HK-2 (cell line): Measurements from ENCODE around the gene GOSR1.
A peak's percentile ranks its signal among the peaks of the same experiment; 100 is the strongest.
"Not testable (repeated sequence)": the region's sequence is repeated elsewhere in the genome, so short reads cannot be mapped to it uniquely, and the experiment has no call there.

Experiments
- DNase-seq: peaks from one replicate; pipeline ENCODE4 v3.0.0-alpha.2; 2018; ENCODE audit not compliant: unreplicated experiment

GOSR1 gene

DNA sequence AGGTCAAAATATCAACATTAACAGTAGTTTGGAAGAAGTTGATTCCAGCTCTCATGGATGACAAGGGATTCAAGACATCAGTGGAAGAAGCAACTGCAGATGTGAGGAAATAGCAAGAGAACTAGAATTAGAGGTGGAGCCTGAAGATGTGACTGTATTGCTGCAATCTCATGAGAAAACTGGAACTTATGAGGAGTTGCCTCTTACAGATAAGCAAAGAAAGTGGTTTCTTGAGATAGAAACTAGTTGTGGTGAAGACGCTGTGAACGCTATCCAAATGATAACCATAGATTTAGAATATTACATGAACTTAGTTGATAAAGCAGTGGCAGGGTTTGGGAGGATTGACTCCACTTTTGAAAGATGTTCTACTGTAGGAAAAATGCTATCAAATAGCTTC lies 67.8 kb downstream of the GOSR1 start:
- DNase-seq: no peak

DNA sequence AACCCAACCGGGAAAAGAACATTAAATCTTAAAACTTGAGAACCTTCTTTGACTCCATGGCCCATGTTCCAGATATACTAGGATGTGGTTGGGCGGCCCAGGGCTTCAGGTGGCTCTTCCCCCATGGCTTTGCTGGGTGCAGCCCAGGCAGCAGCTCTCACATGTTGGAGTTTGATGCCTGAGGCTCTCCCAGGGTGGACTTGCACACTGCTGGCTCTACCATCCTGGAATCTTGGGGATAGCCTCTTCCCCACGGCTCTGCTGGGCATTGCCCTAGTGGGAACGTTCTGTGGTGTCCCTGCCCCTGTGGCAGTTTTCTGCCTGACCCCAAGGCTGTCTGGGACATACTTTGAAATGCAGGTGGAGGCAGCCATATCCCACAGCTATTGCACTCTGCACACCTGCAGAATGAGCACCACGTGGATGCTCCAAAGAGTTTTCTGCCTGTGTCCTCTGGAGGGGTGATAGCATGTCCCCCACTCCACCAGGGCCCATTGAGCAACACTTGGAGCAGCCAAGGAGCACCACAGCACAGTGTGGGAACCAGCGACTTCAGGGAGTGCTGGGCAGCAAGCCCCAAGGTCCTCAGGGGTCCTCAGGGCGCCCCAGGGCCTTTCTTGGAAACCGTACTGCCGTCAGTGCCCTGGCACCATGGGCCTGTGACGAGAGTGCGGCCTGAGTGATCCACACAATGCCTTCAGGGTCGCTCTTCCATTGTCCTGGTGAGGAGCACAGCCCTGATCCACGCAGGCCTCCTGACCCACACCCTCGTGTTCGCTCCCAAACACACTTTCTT lies 70.8 kb downstream of the GOSR1 start:
- DNase-seq: no peak

DNA sequence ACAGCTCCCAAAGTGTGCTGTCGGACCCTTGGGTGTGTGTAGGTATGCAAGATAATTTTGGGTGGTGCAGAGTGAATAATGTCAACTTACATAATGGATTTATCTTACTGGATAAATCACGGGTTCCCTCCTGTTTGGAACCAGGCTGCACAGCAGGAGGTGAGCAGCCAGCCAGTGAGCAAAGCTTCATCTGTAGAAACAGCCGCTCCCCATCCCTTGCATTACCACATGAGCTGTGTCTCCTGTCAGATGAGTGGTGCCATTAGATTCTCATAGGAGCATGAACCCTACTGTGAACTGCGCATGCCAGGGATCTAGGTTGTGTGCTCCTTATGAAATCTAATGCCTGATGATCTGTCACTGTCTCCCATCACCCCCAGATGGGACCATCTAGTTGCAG lies 72.0 kb downstream of the GOSR1 start:
- DNase-seq: not testable (repeated sequence)

GRCh38 chr17:30549864-30550511 lies 72.8 kb downstream of the GOSR1 start:
- DNase-seq: no peak

GRCh38 chr17:30550512-30551273 lies 73.5 kb downstream of the GOSR1 start:
- DNase-seq: peak; percentile 57

- not testable (repeated sequence) for DNase-seq
These were observed 74.2 kb downstream of the GOSR1 start for GRCh38 chr17:30551274-30551995.

DNA sequence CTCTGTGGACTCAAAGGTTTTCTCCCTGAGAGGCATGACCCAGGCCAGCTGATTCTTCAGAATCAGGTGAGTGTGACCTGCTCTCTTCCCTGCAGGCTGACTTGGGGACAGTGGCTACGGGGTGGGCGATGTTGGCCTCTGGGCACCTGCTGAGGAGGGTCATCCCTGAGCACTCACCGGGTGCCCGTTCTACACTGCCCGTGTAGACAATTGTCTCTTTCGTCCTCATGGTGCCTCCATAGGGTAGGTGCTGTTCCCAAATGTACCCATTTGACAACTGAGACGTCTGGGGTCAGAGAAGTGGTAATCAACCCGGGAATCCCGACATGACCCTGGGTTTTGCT lies 74.8 kb downstream of the GOSR1 start:
- no peak for DNase-seq

GRCh38 chr17:30552994-30553566 lies 75.9 kb downstream of the GOSR1 start:
- DNase-seq: no peak

- DNase-seq: not testable (repeated sequence)
These were observed 76.7 kb downstream of the GOSR1 start for GRCh38 chr17:30553823-30554440.

GRCh38 chr17:30554839-30555751 lies 77.9 kb downstream of the GOSR1 start:
- DNase-seq: peak; percentile 43

GRCh38 chr17:30555942-30556341 lies 78.7 kb downstream of the GOSR1 start:
- no peak for DNase-seq

GRCh38 chr17:30556374-30557332 lies 79.4 kb downstream of the GOSR1 start:
- no peak for DNase-seq

- no peak for DNase-seq
These were observed 80.9 kb downstream of the GOSR1 start for GRCh38 chr17:30557916-30558685.

DNA sequence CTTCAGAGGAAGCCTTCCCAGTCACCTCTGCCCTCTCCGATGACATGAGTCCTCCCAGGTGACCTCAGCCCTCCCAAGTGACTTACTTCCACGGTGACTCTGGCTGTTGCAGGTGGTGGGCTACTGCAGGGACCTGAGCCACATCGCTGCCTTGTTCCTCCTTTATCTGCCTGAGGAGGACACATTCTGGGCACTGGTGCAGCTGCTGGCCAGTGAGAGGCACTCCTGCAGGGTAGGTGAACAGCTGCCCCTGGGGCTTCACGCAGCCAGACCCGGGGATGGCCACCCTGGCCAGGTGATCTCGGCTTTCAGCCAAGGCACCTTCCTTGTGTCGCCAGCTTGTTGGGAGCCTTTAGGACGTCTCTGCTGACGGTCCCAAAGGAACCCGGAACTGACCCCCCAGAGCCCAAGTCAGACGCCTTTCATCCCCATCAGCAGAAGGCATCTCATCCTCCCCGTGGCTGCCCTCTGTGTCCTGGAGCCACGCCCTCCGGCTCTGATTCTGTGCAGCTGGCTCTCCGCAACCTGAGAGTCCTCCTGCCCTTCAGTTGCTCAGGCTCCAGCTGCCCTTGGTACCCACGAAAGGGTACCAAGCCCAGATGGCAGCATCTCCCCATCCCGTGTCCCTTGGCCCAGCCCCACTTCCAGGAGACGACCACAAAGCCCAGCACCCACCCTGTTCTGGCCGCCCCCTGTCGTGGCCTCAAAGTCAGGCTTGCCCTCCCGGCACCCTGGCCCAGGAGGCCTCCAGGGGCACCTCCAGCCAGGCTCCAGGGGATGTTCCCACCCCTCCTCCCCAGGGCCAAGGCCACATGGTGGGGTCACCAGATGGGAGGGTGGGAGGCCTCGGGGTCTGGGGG lies 81.7 kb downstream of the GOSR1 start:
- no peak for DNase-seq

- DNase-seq: no peak
These were observed 82.4 kb downstream of the GOSR1 start for GRCh38 chr17:30559656-30560055.

- DNase-seq: not testable (repeated sequence)
These were observed 83.2 kb downstream of the GOSR1 start for GRCh38 chr17:30560117-30561026.
